AG09319 (cell line): ENCODE measurements around the gene EMILIN3.

ENCODE experiments used
- DNase-seq: peaks from one replicate; pipeline ENCODE4 v3.0.0-alpha.2; 2010; ENCODE audit warnings: low read depth; ENCODE audit errors: extremely low read depth
- CTCF ChIP-seq: IDR thresholded peaks from 2 replicates; pipeline ENCODE4 v1.5.1; 2011; ENCODE audit warnings: low read depth, mild to moderate bottlenecking, inconsistent platforms, low read length, moderate library complexity

The EMILIN3 gene

DNA sequence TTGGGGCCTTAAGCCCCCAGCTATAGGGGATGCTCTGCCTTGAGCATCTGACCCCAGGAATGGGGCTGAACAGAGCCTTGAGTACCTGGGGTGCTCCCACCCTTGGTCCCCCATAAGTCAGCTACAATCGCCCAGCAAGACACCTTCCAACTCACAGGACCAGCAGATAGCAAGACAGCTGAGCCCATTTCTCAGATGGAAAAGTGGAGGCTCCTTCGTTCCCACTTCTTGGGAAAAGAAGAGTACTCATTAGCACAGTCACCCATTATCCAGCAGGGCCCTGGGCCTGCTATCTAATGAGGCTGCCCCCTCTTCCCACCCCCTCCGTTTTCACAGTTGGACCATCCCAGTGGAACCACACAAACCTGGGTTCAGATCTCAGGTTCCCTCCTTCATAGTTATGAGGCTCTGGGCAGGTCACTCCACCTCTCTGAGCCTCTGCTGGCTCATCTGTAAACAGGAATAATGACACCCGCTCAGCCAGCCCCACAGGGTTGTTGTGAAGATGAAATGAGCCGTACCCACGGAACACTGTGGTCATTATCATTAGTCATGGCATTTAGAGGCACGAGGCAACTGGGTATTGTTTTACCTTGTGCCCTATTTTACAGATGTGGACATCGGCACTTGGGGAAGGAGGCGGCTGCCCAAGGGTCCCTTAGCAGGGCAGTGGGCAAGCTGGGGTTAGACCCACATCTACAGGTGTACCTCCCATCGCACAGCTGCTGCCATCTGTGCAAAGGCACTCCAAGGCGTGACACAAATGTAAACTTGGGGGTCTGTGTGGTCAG lies 21.5 kb downstream of the EMILIN3 start:
- no peak for TF ChIP-seq CTCF
- no peak for DNase-seq

DNA sequence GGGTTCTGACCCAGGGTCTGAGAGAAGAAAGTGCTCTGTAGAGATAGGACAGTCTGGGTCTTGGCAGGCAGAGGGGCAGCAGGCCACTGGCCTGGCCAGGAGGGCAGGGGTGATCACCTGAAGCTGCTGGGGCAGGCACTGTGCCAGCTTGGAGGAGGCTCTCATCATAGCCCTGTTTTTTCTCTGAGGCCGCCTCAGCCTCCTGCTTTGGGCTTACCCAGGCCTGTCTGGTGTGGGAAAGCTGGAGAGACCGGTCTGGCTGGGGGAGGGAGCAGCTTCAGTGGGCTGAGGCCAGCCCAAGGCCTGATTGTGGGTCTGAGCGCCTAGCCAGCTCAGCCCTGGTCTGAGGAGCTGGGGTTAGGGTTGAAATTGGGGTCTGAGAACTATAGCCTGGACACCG lies 22.1 kb downstream of the EMILIN3 start:
- DNase-seq: no peak
- no peak for TF ChIP-seq CTCF

- DNase-seq: no peak
- TF ChIP-seq CTCF: no peak
Observed at GRCh38 chr20:41342474-41343464, 23.8 kb downstream of the EMILIN3 start.

DNA sequence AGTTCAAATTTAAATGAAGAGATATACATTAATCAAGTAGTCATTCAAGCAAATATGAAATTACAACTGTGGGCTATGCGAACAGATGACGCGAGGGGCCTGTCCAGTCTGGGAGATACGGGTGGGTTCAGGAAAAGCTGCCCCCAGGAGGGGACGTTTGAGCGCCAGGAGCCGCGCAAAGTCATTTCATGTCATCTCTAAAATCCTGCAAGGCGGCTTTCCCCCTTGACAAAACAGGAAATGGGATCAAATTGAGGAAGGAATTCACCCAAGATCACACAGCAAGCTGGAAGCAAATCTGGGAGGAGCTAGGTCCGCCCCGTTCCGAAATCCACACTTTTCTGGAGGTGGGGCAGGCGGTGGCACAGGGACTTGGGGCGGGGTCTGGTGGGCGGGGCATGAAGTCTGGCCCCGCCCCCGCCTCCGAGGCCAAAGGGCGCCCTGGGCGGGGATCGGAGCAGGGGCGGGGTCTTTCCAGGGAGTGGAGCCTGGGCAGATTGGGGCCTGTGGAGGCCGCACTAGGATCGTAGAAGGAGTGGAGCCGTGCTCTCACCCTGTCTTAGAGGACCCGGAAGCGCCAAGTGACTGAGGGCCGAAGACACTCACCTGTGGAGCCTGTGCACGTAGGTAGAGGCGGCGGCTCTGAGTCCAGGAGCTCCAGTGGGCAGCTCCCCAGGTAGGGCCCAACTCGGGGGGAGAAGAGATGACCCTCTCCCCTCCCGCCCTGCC lies 26.1 kb downstream of the EMILIN3 start, which contains the start of gene LPIN3:
TSS of gene LPIN3 (plus strand) at position 495 of the 729 bp plus-strand sequence. CDS start 4,983 bp downstream, outside the sequence.
- peak; percentile 74 for DNase-seq
- peak; percentile 34 for TF ChIP-seq CTCF

GRCh38 chr20:41339957-41340326 lies 26.7 kb downstream of the EMILIN3 start:
- peak; percentile 87 for TF ChIP-seq CTCF
- DNase-seq: no peak

DNA sequence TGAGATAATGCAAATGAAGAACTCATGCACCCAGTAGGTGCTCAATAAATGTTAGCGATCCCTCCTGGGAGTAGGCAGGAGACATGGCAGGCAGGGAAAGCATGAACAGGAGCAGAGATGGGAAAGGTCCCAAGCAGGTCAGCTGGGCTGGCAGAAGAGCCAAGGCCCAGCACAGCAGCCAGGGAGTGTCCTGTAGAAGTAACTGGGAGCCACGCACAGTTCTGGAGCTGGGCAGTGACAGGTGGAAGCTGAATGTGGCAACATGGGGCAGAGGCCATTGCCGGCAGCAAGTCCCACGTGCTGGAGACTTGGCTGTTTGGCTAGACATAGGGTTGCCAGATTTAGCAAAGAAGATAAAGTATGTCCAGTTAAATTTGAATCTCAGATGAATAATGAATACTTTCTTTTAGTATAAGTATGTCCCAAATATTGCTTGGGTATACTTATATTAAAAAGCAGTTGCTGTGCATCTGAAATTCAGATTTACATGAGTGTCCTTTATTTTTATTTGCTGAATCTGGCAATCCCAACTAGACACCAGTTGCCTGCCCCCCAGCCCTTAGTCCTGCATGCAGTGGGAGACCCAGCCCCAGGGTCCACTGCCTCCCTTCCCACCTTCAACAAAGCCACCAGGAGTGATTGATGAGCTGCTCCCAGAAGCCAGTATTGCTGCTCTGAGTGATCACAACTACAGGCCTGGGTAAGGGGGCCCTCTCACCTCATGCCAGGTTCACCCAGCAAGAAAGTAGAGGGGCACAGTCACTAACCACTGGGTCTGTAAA lies 29.7 kb downstream of the EMILIN3 start:
- DNase-seq: no peak
- TF ChIP-seq CTCF: no peak
